ENCODE data around the gene CDC42BPG.

Gene CDC42BPG

GRCh38 chr11:64835616-64836447 is 8.6 kb downstream of the CDC42BPG start:
- no peak for TF ChIP-seq CTCF (IDR thresholded peaks at IDR 0.05)

GRCh38 chr11:64834723-64835615 is 9.5 kb downstream of the CDC42BPG start:
- no peak for TF ChIP-seq CTCF (IDR thresholded peaks at IDR 0.05)

GRCh38 chr11:64834031-64834722 is 10.3 kb downstream of the CDC42BPG start:
- no peak for TF ChIP-seq CTCF (IDR thresholded peaks at IDR 0.05)

- no peak for TF ChIP-seq CTCF (IDR thresholded peaks at IDR 0.05)
Measured at GRCh38 chr11:64833509-64833908, 10.9 kb downstream of the CDC42BPG start.

GRCh38 chr11:64833198-64833502 is 11.3 kb downstream of the CDC42BPG start:
- no peak for TF ChIP-seq CTCF (IDR thresholded peaks at IDR 0.05)

GRCh38 chr11:64832467-64833197 is 11.8 kb downstream of the CDC42BPG start:
- no peak for TF ChIP-seq CTCF (IDR thresholded peaks at IDR 0.05)

- no peak for TF ChIP-seq CTCF (IDR thresholded peaks at IDR 0.05)
Measured at GRCh38 chr11:64831411-64831891, 13.0 kb downstream of the CDC42BPG start.
